Vagina (tissue), 2 donors: ENCODE results near the gene SMC1B. TPM values are rescaled to one million over a fixed set of nuclear protein-coding genes. Genes with fewer than 3 reads are reported as not detected.

Experiments
- DNase-seq, 2 donors: peaks; one replicate each; pipeline ENCODE4 v3.0.0-alpha.2; 2017; ENCODE audit errors: extremely low spot score in 2 of 2
- H3K27ac ChIP-seq: fragments of 200-600 bp; sonication (generic); one replicate; pipeline ENCODE4 v1.5.1; 2019
- H3K27me3 ChIP-seq: fragments of 200-600 bp; sonication (generic); one replicate; pipeline ENCODE4 v1.5.1; 2019
- H3K36me3 ChIP-seq, 2 donors: fragments of 200-600 bp; sonication (generic); one replicate each; pipeline ENCODE4 v1.5.1; 2017 to 2019
- H3K4me1 ChIP-seq: fragments of 200-600 bp; sonication (generic); one replicate; pipeline ENCODE4 v1.5.1; 2019
- H3K4me3 ChIP-seq, 2 donors: fragments of 200-600 bp; sonication (generic); 1 replicate in 1 of 2; 2 replicates in 1 of 2; pipeline ENCODE4 v1.5.1; 2016 to 2019
- H3K9me3 ChIP-seq: fragments of 200-600 bp; sonication (generic); one replicate; pipeline ENCODE4 v1.5.1; 2019
- CTCF ChIP-seq, 3 experiments: fragments of 450-650 bp in 2 of 3; fragments of 200-600 bp in 1 of 3; sonication (generic) in 1 of 3; IDR thresholded peaks; one replicate each; pipeline ENCODE4 v1.5.1; 2017 to 2019; ENCODE audit warnings: antibody characterized with exemption in 3 of 3, mild to moderate bottlenecking in 2 of 3, moderate library complexity in 2 of 3
- POLR2A ChIP-seq, 2 donors: fragments of 450-650 bp; IDR thresholded peaks; one replicate each; pipeline ENCODE4 v1.6.1; 2017; ENCODE audit warnings: antibody characterized with exemption in 2 of 2, mild to moderate bottlenecking in 2 of 2, moderate library complexity in 2 of 2
- POLR2AphosphoS5 ChIP-seq, 2 donors: sonication (generic); formaldehyde crosslinking; IDR thresholded peaks; one replicate each; pipeline ENCODE4 v1.9.0; 2017; ENCODE audit warnings: antibody characterized with exemption in 2 of 2, mild to moderate bottlenecking in 2 of 2, low read depth in 1 of 2; ENCODE audit not compliant: insufficient read depth in 1 of 2
- intact Hi-C: fragments of 100-400 bp; cut with DNase I; formaldehyde crosslinking; loops from one replicate; pipeline ENCODE4 v1.15.1; 2023
- total RNA-seq: library from RNA; depleted of rRNA; stranded (reverse); fragments of >200 nt; gene quantifications from one replicate; pipeline ENCODE4 v1.2.3, GENCODE V29; 2016

Gene SMC1B
- total RNA-seq, 1 donor from 2014 or later, result not detected

- intact Hi-C loops, result loop anchor here (10.0 kb wide), 1 partner anchor 231 kb away; no protein-coding TSS in a partner anchor
- H3K27me3 ChIP-seq, result no peaks in the 10 kb centered on the region
- H3K27ac ChIP-seq, result no peak overlapping the region
- H3K36me3 ChIP-seq, result peaks cover 0 to 16% of the 10 kb centered on the region in 2 donors
- H3K9me3 ChIP-seq, result no peaks in the 10 kb centered on the region
- H3K4me3 ChIP-seq, result no peak overlapping the region
- H3K4me1 ChIP-seq, result peaks cover 29% of the 10 kb centered on the region
- DNase-seq, result no peak
- no peak for TF ChIP-seq POLR2AphosphoS5 (IDR thresholded peaks at IDR 0.05; ENCODE audit: insufficient read depth in 1 of 2, low read depth in 1 of 2)
- TF ChIP-seq POLR2A (IDR thresholded peaks at IDR 0.05), result no peak
- no peak for TF ChIP-seq CTCF (IDR thresholded peaks at IDR 0.05)
Observed at GRCh38 chr22:45334068-45334467, 79.3 kb downstream of the SMC1B start.

- intact Hi-C loops, result loop anchor here (10.0 kb wide), 1 partner anchor 233 kb away; no protein-coding TSS in a partner anchor
- Histone ChIP-seq H3K9me3 (no peaks in the 10 kb centered on the region), H3K27ac (no peak overlapping the region), H3K27me3 (no peaks in the 10 kb centered on the region), H3K4me1 (peaks cover 22% of the 10 kb centered on the region), H3K36me3 (peaks cover 0 to 19% of the 10 kb centered on the region in 2 donors), H3K4me3 (no peak overlapping the region)
- TF ChIP-seq CTCF (IDR thresholded peaks at IDR 0.05) (no peak), POLR2AphosphoS5 (IDR thresholded peaks at IDR 0.05; ENCODE audit: insufficient read depth in 1 of 2, low read depth in 1 of 2) (no peak)
- DNase-seq, result no peak
Observed at GRCh38 chr22:45332001-45332400, 81.4 kb downstream of the SMC1B start.

- intact Hi-C loops, result loop anchor here (10.0 kb wide), 1 partner anchor 233 kb away; no protein-coding TSS in a partner anchor
- Histone ChIP-seq H3K4me3 (no peak overlapping the region), H3K4me1 (peaks cover 17% of the 10 kb centered on the region), H3K9me3 (no peaks in the 10 kb centered on the region), H3K36me3 (peaks cover 0 to 19% of the 10 kb centered on the region in 2 donors), H3K27ac (no peak overlapping the region), H3K27me3 (no peaks in the 10 kb centered on the region)
- no peak for TF ChIP-seq POLR2A (IDR thresholded peaks at IDR 0.05)
- TF ChIP-seq CTCF (IDR thresholded peaks at IDR 0.05), result no peak
- TF ChIP-seq POLR2AphosphoS5 (IDR thresholded peaks at IDR 0.05; ENCODE audit: insufficient read depth in 1 of 2, low read depth in 1 of 2), result no peak
- no peak for DNase-seq
Observed at GRCh38 chr22:45331486-45331885, 81.9 kb downstream of the SMC1B start.

- Histone ChIP-seq H3K27ac (no peak overlapping the region), H3K9me3 (no peaks in the 10 kb centered on the region), H3K27me3 (no peaks in the 10 kb centered on the region), H3K36me3 (peaks cover 0 to 19% of the 10 kb centered on the region in 2 donors), H3K4me1 (peaks cover 8% of the 10 kb centered on the region), H3K4me3 (no peak overlapping the region)
- no peak for DNase-seq
- intact Hi-C loops, result loop anchor here (10.0 kb wide), 1 partner anchor 234 kb away; no protein-coding TSS in a partner anchor
- TF ChIP-seq POLR2AphosphoS5 (IDR thresholded peaks at IDR 0.05; ENCODE audit: insufficient read depth in 1 of 2, low read depth in 1 of 2), result no peak
- TF ChIP-seq CTCF (IDR thresholded peaks at IDR 0.05), result no peak
- TF ChIP-seq POLR2A (IDR thresholded peaks at IDR 0.05), result no peak
Observed at GRCh38 chr22:45330548-45330947, 82.9 kb downstream of the SMC1B start.

GRCh38 chr22:45329530-45329936, 83.9 kb downstream of the SMC1B start:
- Histone ChIP-seq H3K36me3 (peaks cover 0 to 21% of the 10 kb centered on the region in 2 donors), H3K9me3 (no peaks in the 10 kb centered on the region), H3K27ac (no peak overlapping the region), H3K4me3 (no peak overlapping the region), H3K4me1 (no peaks in the 10 kb centered on the region), H3K27me3 (no peaks in the 10 kb centered on the region)
- intact Hi-C loops, result no loop called here
- TF ChIP-seq POLR2AphosphoS5 (IDR thresholded peaks at IDR 0.05; ENCODE audit: insufficient read depth in 1 of 2, low read depth in 1 of 2) (no peak), POLR2A (IDR thresholded peaks at IDR 0.05) (no peak), CTCF (IDR thresholded peaks at IDR 0.05) (no peak)
- no peak for DNase-seq
